CD14-positive monocyte (primary cell): ENCODE measurements around the gene INPP5A. TPM values are rescaled to one million over a fixed set of nuclear protein-coding genes. Genes with fewer than 3 reads are reported as not detected.

Experiments
- DNase-seq, 3 donors: peaks; one replicate each; pipeline ENCODE4 v3.0.0-alpha.2; 2011 to 2022
- H2AFZ ChIP-seq: 2 replicates; pipeline ENCODE4 v1.6.0; 2012; ENCODE audit warnings: mild to moderate bottlenecking, low read depth, low read length, inconsistent platforms; ENCODE audit not compliant: insufficient read depth, poor library complexity, severe bottlenecking
- H3K27ac ChIP-seq, 2 donors: 1 replicate in 1 of 2; 2 replicates in 1 of 2; pipeline ENCODE4 v1.5.1; 2012 to 2013; ENCODE audit warnings: low read length in 2 of 2, control low read depth in 1 of 2, inconsistent platforms in 1 of 2, low read depth in 1 of 2, mild to moderate bottlenecking in 1 of 2
- H3K27me3 ChIP-seq, 2 donors: one replicate each; pipeline versions ENCODE4 v1.6.0 to v1.6.1; 2011 to 2013; ENCODE audit warnings: low read length in 2 of 2; ENCODE audit not compliant: control insufficient read depth in 2 of 2, insufficient read depth in 2 of 2
- H3K36me3 ChIP-seq, 2 donors: replicated peaks in 1 of 2; 1 replicate in 1 of 2; 2 replicates in 1 of 2; pipeline versions ENCODE4 v1.5.1 to v1.6.1; 2012 to 2013; ENCODE audit warnings: low read length in 2 of 2, control low read depth in 1 of 2, inconsistent platforms in 1 of 2, mild to moderate bottlenecking in 1 of 2; ENCODE audit not compliant: insufficient read depth in 2 of 2, control insufficient read depth in 1 of 2
- H3K4me1 ChIP-seq, 2 donors: 1 replicate in 1 of 2; 2 replicates in 1 of 2; pipeline versions ENCODE4 v1.5.1 to v1.6.1; 2012 to 2013; ENCODE audit warnings: low read length in 2 of 2, control low read depth in 1 of 2, inconsistent platforms in 1 of 2, mild to moderate bottlenecking in 1 of 2, moderate library complexity in 1 of 2; ENCODE audit not compliant: insufficient read depth in 2 of 2, control insufficient read depth in 1 of 2
- H3K4me2 ChIP-seq: replicated peaks from 2 replicates; pipeline ENCODE3; 2012; ENCODE audit warnings: low read length, moderate library complexity, mild to moderate bottlenecking; ENCODE audit not compliant: poor library complexity, severe bottlenecking; ENCODE audit errors: extremely low read depth
- H3K4me3 ChIP-seq, 3 experiments: fragments of 200-600 bp in 1 of 3; sonication (generic) in 1 of 3; replicated peaks in 1 of 3; 1 replicate in 2 of 3; 2 replicates in 1 of 3; pipeline ENCODE4 v1.5.1; 2011 to 2013; ENCODE audit warnings: low read length in 3 of 3, mild to moderate bottlenecking in 3 of 3, control low read depth in 2 of 3, low read depth in 2 of 3, inconsistent platforms in 1 of 3, moderate library complexity in 1 of 3
- H3K79me2 ChIP-seq: 2 replicates; pipeline ENCODE4 v1.6.0; 2012; ENCODE audit warnings: mild to moderate bottlenecking, control low read depth, inconsistent platforms, low read length, moderate library complexity; ENCODE audit not compliant: insufficient read depth
- H3K9ac ChIP-seq: 2 replicates; pipeline ENCODE4 v1.6.0; 2017; ENCODE audit warnings: low read length, mild to moderate bottlenecking; ENCODE audit not compliant: insufficient read depth, poor library complexity, severe bottlenecking
- H3K9me3 ChIP-seq, 2 donors: replicated peaks in 1 of 2; 1 replicate in 1 of 2; 2 replicates in 1 of 2; pipeline versions ENCODE4 v1.5.1 to v1.6.1; 2012 to 2013; ENCODE audit warnings: low read length in 2 of 2, control low read depth in 1 of 2; ENCODE audit not compliant: control insufficient read depth in 1 of 2, insufficient read depth in 1 of 2
- H4K20me1 ChIP-seq: 2 replicates; pipeline ENCODE4 v1.6.0; 2012; ENCODE audit warnings: mild to moderate bottlenecking, low read length, control low read depth, moderate library complexity; ENCODE audit not compliant: insufficient read depth
- H3K27ac Mint-ChIP-seq, 7 donors: one replicate each; pipeline ENCODE4 v1.8.0; 2020; ENCODE audit warnings: mild to moderate bottlenecking in 7 of 7, mixed read lengths in 7 of 7, moderate library complexity in 6 of 7, inconsistent platforms in 2 of 7
- H3K27me3 Mint-ChIP-seq, 3 donors: one replicate each; pipeline ENCODE4 v1.8.0; 2021 to 2022; ENCODE audit warnings: low read depth in 3 of 3, mild to moderate bottlenecking in 3 of 3, mixed read lengths in 3 of 3, moderate library complexity in 3 of 3, inconsistent platforms in 1 of 3
- H3K36me3 Mint-ChIP-seq, 2 donors: one replicate each; pipeline ENCODE4 v1.8.0; 2020; ENCODE audit warnings: mixed read lengths in 2 of 2, inconsistent platforms in 1 of 2, mild to moderate bottlenecking in 1 of 2
- H3K4me1 Mint-ChIP-seq: one replicate; pipeline ENCODE4 v1.8.0; 2020; ENCODE audit warnings: mild to moderate bottlenecking, mixed read lengths
- H3K4me3 Mint-ChIP-seq, 2 donors: one replicate each; pipeline ENCODE4 v1.8.0; 2020; ENCODE audit warnings: mild to moderate bottlenecking in 2 of 2, mixed read lengths in 2 of 2, moderate library complexity in 1 of 2
- H3K9me3 Mint-ChIP-seq, 7 donors: one replicate each; pipeline ENCODE4 v1.8.0; 2020 to 2022; ENCODE audit warnings: mixed read lengths in 7 of 7, mild to moderate bottlenecking in 6 of 7, moderate library complexity in 6 of 7, inconsistent platforms in 2 of 7
- WGBS: methylation state at CpG from one replicate; pipeline ENCODE4 v1.1.5; 2013; ENCODE audit warnings: missing lambda C conversion rate; ENCODE audit not compliant: insufficient coverage; 5-methylcytosine and 5-hydroxymethylcytosine counted together
- intact Hi-C, 2 donors: fragments of 100-400 bp; cut with micrococcal nuclease; formaldehyde crosslinking; loops; one replicate each; pipeline versions ENCODE4 v1.15.0 to v1.15.1; 2023
- polyA plus RNA-seq, 3 donors: library from polyadenylated mRNA; depleted of rRNA in 1 of 3; unstranded in 2 of 3; stranded (reverse) in 1 of 3; fragments of 300-500 nt in 2 of 3; fragments of >200 nt in 1 of 3; fragmentation: Illumina TruSeq in 2 of 3; gene quantifications; 1 replicate in 2 of 3; 2 replicates in 1 of 3; pipeline ENCODE4 v1.2.3, GENCODE V29; 2012 to 2021
- TF ChIP-seq, protein P1 (sequence below): fragments of 200-600 bp; IDR thresholded peaks from one replicate; pipeline ENCODE4 v1.8.0; 2022; ENCODE audit warnings: antibody characterized with exemption, mild to moderate bottlenecking

Gene INPP5A
- polyA plus RNA-seq, 3 donors = 0.87 to 17.2 (median 2.9) TPM

DNA sequence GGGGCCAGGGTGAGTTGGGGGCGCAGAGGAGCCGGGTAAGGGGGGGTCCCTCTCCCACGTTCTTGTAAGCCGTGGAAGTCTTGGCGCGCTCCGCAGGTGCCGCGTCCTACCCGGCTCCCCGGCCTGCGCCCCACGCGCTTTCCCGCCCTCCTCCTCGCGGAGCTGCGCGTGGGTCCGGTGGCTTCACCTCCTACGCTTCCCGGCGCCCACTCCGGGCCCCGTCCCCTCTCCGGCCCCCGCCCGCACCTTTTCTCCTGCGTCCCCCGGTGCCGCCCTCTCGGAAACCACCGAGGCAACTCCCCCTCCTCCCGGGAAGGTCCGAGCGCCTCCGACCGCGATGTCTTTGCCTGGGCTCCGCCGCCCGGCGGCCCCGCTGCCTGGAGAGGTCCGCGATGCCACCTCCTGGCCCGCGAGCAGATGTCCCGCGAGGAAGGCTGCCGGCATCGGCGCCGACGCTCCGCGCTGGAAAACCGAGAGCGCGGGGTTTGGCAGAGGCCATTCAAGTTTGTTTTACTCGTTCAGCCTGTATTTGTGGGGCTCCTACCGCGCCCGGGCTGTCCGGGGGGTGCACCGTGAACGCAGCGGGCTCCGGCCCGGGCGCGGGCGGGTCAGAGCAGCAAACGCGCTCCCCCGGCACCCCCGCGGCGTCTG is 250.7 kb downstream of the INPP5A start:
- Mint-ChIP-seq H3K9me3 (peaks cover 0 to 13% (median 2%) of the 10 kb centered on the region in 7 donors), H3K36me3 (peaks cover 4 to 6% of the 10 kb centered on the region in 2 donors), H3K4me1 (peaks cover 4% of the 10 kb centered on the region), H3K27me3 (peaks cover 38 to 74% (median 55%) of the 10 kb centered on the region in 3 donors), H3K4me3 (peak overlapping the region in 1 of 2 donors; percentile 67), H3K27ac (no peak overlapping the region)
- peaks cover 0 to 5% of the 10 kb centered on the region in 2 donors for H3K9me3 ChIP-seq
- intact Hi-C loops = no loop called here
- H2AFZ ChIP-seq = no peak overlapping the region
- no peaks in the 10 kb centered on the region for H3K4me1 ChIP-seq
- WGBS = 2% methylated on average over 77 of the region's 79 CpGs
- H3K4me2 ChIP-seq = no peak overlapping the region
- peaks cover 0 to 1% of the 10 kb centered on the region in 2 donors for H3K36me3 ChIP-seq
- no peak overlapping the region for H3K27ac ChIP-seq
- peaks cover 9 to 50% of the 10 kb centered on the region in 2 donors for H3K27me3 ChIP-seq
- peaks cover 5% of the 10 kb centered on the region for H4K20me1 ChIP-seq
- H3K9ac ChIP-seq = no peak overlapping the region
- TF ChIP-seq, protein P1, sequence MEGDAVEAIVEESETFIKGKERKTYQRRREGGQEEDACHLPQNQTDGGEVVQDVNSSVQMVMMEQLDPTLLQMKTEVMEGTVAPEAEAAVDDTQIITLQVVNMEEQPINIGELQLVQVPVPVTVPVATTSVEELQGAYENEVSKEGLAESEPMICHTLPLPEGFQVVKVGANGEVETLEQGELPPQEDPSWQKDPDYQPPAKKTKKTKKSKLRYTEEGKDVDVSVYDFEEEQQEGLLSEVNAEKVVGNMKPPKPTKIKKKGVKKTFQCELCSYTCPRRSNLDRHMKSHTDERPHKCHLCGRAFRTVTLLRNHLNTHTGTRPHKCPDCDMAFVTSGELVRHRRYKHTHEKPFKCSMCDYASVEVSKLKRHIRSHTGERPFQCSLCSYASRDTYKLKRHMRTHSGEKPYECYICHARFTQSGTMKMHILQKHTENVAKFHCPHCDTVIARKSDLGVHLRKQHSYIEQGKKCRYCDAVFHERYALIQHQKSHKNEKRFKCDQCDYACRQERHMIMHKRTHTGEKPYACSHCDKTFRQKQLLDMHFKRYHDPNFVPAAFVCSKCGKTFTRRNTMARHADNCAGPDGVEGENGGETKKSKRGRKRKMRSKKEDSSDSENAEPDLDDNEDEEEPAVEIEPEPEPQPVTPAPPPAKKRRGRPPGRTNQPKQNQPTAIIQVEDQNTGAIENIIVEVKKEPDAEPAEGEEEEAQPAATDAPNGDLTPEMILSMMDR = no peak
- DNase-seq = no peak
- no peaks in the 10 kb centered on the region for H3K79me2 ChIP-seq
- no peak overlapping the region for H3K4me3 ChIP-seq

DNA sequence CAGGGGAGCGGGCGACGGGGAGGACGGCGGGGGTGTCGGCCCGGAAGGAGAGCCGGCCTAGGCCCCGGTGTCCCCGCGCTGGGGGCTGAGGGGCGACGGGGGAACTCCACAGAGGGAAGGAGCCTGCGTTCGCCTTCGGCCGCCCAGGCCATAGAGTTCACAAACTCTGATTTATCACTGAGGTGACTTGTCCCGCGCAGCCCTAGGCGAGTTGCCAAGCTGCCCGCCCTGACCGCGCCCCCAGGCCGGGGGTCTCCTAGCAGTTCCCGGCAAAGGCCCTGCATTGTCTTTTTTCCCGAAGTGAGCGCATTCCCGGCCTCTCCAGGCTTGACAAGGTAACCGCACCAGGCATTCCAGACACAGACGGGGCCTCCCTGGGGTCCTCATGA is 251.2 kb downstream of the INPP5A start:
- Histone ChIP-seq H3K36me3 (no peaks in the 10 kb centered on the region), H3K79me2 (no peaks in the 10 kb centered on the region), H3K4me3 (no peak overlapping the region), H4K20me1 (peaks cover 4% of the 10 kb centered on the region), H3K4me1 (no peaks in the 10 kb centered on the region), H3K27ac (no peak overlapping the region), H3K27me3 (peaks cover 4 to 45% of the 10 kb centered on the region in 2 donors), H3K9ac (no peak overlapping the region), H2AFZ (no peak overlapping the region), H3K4me2 (no peak overlapping the region), H3K9me3 (peaks cover 0 to 4% of the 10 kb centered on the region in 2 donors)
- Mint-ChIP-seq H3K4me3 (peak overlapping the region in 1 of 2 donors; percentile 67), H3K36me3 (peaks cover 0 to 2% of the 10 kb centered on the region in 2 donors), H3K27ac (no peak overlapping the region), H3K27me3 (peaks cover 33 to 72% (median 50%) of the 10 kb centered on the region in 3 donors), H3K9me3 (peaks cover 0 to 13% (median 0%) of the 10 kb centered on the region in 7 donors), H3K4me1 (peaks cover 2% of the 10 kb centered on the region)
- 2% methylated on average over 30 of the region's 30 CpGs for WGBS
- intact Hi-C loops = no loop called here
- DNase-seq = no peak
- TF ChIP-seq, protein P1 = no peak
